GM19025 (cell line): ENCODE results near the gene GSG1L.

Experiments
- ATAC-seq: cut with Tn5 transposase; IDR thresholded peaks from one replicate; pipeline ENCODE4 v1.9.1; 2021; ENCODE audit warnings: mild to moderate bottlenecking, low read depth, moderate library complexity; ENCODE audit not compliant: unreplicated experiment

Gene GSG1L

DNA sequence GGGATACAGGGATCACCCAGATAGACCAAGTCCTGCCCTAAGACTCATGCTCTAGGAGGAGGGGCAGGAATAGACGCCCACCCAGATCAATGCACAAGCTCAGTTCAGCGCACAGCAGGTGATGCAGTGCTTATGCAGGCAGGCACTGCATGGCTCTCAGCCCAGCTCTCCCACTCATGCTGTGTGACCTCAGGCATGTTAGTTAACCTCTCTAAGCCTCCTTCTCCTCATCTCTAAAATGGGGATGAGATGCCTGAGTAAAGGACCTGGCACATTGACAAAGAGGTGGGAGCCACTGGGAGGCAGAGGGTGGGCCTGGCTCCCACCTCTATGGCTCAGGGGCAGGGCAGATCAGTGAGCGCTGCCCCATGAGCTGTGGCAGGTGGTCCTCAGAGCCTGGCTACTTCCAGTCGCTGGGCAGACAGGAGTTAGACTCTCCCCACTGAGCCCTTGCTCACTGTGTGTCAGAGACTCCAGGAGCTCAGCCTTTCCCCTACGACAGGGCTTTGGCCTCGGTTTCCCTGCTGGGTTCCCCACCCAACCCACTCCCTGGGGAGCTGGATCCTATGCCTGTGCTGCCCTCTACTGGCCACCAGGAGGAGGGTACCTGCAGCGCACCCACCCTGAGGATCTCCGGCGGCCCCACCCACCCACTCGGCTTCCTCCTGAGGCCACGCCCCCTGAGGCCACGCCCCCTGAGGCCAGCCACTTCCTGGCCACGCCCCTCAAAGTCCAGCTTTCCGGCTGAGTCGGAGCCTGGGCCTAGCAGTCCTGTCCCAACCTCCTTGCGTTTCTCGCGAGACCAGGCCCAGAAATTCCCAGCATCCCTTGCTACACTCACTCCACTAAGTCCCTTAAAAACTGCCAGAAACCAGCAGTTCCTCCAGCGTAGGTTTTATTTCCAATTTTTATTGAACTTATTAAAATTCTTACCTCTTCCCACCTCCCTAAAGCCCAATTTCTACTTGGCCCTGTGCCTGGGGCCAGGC, 196.1 kb downstream of the GSG1L start:
- no peak for ATAC-seq

DNA sequence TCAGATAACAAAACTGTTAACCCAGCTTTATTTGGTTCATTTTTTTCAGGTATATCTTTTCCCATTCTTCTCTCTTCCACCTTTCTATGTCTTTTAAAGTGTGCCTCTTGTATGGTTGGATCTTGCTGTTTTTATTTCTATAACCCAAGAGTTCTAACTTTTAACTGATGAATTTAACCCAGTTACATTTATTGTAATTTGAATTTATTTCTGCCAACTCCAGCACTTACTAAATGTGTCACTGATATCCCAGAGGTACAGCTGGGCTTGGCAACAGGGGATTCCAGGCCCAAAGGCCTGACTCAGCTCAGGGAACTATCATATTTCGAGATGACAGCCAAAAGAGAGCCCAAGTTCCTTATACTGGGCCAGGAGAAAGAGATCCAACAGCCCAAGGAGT, 200.1 kb downstream of the GSG1L start:
- ATAC-seq, result no peak

DNA sequence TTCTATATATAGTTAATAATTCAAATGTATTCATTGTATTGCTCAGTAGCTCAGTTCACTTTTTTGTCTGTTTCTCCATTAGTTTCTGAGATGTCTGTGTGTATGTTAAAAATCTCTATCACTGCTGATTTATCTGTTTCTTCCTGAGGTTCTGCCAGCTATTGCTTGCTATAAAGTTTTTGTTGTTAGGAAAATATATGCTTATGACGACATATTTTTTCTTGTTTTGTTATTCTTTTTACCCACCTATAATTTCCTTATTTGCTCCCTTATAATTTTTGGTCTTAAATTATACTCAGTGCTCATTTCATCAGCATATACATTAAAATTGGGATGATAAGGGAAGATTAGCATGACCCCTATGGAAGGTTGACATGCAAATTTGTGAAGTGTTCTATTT, 200.6 kb downstream of the GSG1L start:
- no peak for ATAC-seq

DNA sequence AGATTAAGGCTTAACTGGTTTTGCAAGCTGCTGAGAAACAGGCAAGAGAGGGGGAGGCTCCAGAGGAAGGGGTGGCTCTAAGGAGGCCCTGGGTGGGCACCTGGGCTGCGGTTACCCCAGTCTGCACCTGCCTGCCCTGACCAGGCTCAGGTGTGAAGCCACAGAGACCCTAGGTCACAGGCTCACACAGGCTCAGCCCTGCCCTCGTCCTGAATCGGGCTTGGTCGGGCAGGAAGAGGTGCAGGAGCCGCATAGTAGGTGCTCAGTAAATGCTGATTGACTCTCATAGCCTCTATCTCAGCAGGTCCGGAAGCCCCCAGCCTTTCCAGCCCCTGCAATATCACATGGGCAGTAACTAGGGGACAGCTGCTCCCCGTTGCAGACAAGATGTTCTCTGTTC, 203.4 kb downstream of the GSG1L start:
- no peak for ATAC-seq

DNA sequence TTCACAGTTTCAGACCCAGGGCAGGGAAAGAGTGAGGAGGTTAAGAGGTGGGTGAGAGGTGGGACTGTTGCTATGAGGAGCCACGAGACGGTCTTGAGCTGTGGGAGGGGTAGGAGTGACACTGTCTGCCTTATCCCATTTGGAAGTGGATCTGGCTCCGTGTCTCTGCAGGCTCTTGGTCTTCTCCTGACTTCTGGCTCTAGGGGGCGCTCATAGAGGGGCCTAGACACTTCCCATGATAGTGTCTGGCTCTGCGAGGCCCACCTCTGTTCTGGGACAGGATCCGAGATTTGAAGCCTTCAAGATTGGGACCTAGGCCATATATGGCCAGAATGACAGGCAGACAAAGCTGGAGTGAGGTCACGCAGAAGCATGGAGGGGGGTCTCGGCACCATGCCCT, 204.5 kb downstream of the GSG1L start:
- ATAC-seq, result no peak

DNA sequence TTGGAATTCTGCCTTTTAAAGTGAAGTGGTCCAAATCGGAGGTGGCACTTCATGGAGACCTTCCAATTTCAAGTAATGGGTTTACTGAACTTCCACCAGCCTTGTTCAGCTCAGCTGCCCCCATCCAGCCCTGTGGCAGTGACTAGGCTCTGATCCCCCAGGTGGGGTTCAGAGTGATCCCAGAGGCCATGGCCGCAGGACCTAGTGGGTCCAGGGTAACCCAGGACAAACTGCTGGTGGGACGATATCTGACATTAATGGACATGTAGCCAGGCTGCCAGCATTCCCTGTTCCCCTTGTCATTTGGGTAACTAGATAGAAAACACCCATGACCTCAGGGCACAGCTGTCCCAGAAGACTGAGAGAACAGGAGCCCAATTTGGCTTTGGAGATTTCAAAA, 209.9 kb downstream of the GSG1L start:
- ATAC-seq, result no peak

DNA sequence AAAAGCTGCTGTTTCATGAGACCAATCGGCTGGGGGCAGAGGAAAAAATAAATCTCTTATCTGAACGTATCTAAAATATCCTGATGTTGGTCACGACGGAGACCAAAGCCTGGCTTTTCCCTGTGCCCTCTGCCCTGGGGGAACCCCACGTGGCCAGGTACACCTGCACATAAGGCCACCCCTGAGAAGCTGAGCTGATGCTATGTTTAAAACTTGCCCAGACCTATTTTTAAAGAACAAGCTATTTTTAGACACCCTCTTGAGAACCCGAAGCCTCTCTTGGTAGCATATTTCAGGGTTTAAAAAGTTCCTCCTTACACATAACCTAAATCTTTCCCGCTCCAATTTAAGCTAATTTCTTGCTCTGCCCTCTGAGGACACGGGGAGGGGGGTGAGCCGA, 210.4 kb downstream of the GSG1L start:
- ATAC-seq, result no peak

DNA sequence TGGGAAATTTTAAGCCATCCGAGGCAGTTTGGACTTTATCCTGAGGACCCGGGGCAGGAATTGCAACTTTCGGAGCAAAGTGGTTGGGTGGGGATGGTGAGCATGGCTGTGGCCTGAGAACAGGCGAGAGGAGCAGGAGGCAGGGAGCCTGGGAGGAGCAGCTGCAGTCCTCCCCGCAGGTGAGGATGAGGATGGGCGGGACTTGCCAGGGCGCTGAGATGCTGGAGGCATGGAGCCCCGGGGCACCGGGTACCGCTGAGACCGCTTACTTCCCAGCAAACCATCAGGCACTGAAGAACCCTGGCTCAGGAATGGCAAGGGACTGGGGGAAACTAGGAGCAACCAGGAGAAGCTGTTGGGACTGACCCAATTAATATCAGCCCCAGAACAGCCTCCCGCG, 210.8 kb downstream of the GSG1L start:
- ATAC-seq, result no peak

DNA sequence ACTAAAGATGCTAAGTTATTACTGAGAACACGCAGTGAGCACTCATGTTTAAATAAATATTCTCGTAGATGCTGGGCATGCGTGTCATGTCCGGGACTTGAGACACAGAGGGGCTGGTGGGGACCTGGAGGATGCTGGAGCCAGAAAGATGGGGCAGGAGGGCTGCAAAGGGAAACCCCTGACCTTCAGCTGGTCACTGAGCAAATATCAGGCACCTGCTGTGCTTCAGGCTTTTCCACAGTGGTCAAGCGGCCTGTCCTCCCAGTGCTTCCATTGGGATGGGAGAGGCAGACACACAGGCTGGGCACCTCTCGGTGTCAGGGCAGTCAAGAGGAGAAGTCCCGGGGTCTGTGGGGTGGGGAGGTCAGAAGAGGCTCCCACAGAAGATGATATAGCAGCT, 211.4 kb downstream of the GSG1L start:
- ATAC-seq, result no peak

DNA sequence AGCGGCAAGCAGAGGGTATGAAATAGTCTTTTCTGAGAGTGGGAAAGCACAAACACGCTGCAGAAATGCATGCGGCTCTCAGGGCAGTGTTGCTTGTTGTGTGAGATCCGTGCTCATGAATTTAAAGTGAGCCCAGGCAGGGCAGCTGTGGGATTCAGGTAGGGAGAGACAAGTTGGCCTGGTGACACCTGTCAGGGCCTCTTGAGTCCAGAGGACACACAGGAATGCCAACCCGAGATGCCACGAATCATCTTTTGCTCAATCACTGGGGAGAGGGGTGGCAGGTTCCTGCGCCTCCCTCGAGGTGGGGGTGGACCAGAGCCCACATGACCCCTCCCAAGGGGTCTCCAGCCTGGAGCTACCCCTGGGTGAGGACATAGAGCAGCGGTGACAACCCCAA, 211.9 kb downstream of the GSG1L start:
- no peak for ATAC-seq

DNA sequence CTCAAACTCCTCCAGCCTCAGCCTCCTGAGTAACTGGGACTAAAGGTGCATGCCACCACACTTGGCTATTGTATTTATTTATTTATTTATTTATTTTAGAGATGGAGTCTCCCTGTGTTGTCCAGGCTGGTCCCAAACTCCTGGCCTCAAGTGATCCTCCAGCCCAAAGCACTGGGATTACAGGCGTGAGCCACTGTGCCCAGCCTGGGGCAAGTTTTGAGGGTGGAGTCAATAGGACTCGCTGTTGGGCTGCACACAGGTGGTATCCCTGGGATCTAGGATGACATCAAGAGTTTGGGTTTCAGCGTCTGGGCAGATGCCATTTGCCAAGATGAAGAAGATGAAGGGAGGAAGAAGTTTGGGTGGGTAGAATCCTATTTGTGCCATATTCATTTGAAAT, 213.9 kb downstream of the GSG1L start:
- ATAC-seq, result no peak

DNA sequence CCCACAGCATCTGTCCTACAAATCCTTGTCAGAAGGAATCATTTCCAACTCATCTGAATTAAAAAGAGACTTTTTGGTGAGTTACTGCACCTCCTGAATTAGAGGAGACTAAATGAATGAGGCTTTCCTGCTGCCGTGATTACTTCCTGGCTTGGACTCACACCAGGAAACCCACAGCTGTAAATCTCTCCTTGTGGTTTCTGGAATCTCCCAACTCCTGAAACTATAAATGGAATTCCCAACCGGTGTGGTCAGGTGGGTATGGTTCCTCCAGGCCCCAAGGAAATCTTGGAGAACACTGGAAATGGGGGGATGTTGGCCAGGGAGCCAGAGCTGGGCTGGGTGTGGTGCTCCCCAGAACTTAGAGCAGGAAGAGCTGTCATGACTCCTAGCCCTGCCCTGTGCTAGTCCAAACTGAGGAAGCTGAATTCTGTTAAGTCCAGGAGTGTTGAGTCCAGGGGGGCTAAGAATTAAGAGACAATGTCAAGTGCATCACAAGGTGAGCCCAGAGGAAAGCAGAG, 216.4 kb downstream of the GSG1L start:
- ATAC-seq, result no peak

DNA sequence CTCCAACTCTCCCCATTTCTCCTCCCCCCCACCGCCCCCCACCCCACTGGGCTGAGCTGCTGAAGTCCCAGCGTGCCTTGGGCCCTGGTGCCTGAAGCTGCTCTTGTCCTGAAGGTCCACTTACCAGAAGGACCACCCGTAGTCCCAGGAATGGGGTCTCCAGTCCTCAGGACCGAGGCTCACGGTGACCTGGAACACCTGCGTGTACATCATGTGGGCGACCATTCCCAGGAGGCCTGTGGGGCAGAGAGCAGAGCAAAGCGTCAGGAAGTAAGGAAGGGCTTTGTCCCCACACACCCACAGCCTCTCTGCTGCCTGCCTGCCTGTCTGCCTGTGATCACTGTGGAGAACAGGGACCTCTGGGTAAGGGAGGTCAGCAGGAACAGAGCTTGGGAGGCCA, 218.7 kb downstream of the GSG1L start:
- no peak for ATAC-seq

DNA sequence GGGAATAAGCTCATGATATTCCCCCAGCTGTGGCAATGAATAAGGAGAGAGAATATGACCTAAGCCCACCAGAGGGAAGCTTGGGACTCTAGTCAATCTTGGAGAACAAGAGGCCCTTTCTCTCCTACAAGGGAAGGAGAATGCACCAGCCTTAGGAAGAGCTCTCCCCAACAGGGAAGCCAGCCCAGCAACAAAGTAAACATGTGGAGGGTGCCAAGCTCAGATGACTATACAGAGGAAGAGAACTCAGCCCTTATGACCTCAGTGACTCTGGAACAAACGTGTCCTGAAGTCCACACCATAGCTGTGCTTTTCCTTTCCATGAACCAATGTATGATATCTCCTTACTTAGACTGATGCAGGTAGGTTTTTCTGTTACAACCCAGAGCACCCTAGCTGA, 219.7 kb downstream of the GSG1L start:
- ATAC-seq, result no peak

DNA sequence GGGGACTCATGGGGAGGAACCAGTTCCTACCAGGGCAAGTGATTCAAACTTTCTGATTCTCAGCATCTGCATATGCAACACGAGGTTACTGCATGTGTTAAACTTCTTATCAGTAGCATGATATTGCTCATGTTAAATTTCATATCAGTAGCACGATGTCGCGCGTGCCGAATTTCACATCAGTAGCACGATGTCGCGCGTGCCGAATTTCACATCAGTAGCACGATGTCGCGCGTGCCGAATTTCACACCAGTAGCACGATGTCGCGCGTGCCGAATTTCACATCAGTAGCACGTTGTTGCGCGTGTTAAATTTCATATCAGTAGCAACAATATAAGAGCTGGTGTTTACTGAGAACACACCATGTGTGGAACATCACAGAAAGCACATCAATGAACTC, 221.6 kb downstream of the GSG1L start:
- no peak for ATAC-seq

DNA sequence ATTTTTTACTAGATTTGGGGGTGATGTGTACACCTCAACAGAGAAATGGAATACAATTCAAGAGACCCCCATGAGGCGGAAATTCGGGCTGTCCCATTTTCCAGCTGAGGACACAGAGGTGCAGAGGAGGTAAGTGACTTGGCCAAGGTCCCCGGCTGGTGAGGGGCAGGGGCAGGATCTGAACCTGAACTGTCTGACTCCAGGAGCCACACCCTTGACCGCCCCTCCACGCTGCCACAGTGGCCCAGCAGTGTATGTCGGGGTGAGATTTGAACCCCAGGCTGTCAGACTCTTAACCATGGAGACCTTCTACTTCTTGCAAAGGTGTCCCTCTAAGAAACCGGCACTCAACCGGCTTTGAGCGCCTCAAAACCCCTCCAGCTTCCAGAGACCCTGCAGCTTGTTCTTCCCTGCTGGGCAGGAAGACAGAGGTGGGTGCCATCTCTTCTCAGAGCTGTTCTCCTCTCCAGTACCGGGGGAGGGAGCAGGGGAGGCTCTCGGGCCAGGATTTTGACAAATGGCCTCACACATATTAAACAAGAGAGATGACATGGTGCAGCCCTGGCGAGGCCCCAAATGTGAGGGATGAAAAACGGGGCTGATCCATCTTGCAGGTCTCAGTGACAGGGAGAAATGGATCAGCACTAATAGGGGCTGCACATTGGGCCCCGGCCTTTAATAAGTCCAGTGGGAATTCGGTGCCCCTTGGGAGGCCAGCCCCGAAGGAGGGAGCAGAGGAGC, 222.3 kb downstream of the GSG1L start:
- no peak for ATAC-seq

DNA sequence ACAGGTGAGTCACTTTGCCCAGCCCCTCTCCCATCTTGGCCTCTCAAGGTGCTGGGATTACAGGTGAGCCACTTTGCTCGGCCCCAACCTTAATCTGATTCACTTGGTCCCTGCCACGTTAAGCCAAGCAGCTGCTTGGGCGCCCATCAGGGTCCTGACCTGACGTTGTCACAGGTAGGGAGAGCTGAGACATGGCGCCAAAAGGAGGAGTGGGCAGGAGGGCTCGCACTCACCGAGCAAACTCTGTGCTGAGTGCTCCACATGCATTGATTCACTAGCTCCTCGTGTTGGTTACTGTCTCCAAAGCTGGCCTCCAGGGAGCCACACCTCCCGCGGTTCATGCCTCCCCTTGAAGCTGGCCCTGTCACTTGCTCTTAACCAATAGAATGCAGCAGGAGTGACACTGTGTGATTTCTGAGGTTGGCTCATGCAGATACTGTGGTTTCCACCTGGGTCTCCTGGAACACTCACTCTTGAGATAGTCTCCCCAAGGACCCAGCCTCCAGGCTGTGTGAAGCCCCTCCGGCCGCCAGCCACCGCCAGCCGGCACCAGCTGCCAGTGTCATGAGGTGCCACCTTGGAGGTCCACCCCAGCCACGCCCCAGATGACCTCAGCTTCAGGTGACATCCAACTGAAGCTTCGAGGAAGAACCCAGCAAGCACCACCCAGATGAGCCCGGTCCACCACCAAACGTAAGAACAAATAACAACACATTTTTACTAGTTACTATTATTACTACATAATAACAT, 223.0 kb downstream of the GSG1L start:
- ATAC-seq, result no peak

DNA sequence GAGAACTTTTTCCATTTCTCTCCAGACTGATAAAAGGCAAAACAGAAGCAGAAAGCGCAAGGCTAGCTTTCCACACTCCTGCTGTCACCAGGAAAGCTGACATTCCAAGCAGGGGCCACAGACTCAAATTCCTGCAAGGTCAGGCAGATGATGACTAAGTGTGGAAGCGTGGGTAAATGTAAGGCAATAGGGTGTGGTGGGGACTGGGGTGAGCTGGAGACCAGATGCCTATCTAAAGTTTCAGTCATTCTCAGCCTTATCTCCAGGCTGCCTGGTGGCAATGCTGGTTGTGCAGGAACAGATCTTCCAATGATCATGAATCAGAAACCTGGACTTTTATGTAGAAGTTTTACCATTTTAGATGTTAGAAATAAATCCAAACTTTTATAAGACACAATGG, 224.1 kb downstream of the GSG1L start:
- ATAC-seq, result no peak

DNA sequence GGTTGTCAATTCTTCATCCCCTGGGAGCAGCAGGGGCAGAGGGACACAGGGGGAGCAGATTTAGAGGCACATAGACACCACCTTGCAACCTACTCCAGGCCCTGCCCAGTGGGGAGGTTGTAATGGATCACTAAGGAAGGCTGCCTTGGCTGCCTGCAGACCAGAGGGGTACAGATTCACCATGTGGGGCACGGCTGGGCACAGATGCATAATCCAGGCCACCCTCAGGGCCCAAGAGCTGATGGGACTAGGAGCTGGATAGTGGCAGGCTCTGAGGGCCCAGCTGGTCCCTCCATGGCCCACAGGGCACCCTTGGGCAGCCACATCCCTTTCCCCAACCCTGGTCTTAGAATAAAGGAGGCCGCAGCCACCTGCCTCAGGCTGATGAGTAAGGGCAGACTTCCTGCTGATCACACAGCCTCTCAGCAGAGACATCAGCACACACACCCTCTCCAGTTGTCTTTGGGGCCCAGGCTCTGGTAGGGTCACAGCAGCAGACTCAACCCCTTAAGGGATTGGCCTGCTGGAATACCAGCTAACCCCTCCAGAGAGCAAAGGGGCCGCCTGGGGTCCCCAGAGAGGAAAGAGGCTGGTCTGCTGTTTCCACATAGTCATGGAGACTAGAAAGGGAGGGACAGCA, 224.9 kb downstream of the GSG1L start:
- ATAC-seq, result no peak

DNA sequence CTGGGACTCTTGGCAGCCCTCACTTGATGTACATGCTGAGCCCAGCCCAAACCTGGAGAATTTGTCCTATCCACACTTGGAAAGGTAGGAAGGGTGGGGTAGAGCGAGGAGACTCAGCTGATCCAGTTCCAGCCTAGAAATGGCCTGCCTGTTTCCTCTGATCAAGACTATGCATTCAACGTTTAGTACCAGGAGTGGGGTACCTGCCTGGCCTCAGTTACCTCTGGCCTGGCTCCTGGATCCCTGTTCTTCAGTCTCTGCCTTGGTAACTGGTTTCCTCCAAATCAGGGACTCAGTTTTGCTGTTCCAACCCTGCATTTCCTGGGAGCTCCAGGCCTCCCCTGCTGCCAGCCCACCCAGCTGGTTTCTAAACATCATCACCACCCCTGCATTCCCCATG, 233.5 kb downstream of the GSG1L start:
- ATAC-seq, result no peak
